Activated naive CD8-positive, alpha-beta T cell (primary cell): ENCODE measurements around the gene CYBRD1.
"Not testable (repeated sequence)": the region's sequence is repeated elsewhere in the genome, so short reads cannot be mapped to it uniquely, and the experiment has no call there.

Source experiments
- H3K27ac Mint-ChIP-seq: one replicate; pipeline ENCODE4 v1.8.0; 2021; ENCODE audit warnings: mixed read lengths
- H3K27me3 Mint-ChIP-seq: one replicate; pipeline ENCODE4 v1.8.0; 2021; ENCODE audit warnings: mixed read lengths
- H3K36me3 Mint-ChIP-seq: one replicate; pipeline ENCODE4 v1.8.0; 2021; ENCODE audit warnings: mixed read lengths
- H3K4me1 Mint-ChIP-seq: one replicate; pipeline ENCODE4 v1.8.0; 2021; ENCODE audit warnings: low read depth, mixed read lengths
- H3K4me3 Mint-ChIP-seq: one replicate; pipeline ENCODE4 v1.8.0; 2021; ENCODE audit warnings: mild to moderate bottlenecking, mixed read lengths
- H3K9me3 Mint-ChIP-seq: one replicate; pipeline ENCODE4 v1.8.0; 2021; ENCODE audit warnings: low read depth, mixed read lengths

The CYBRD1 gene, protein sequence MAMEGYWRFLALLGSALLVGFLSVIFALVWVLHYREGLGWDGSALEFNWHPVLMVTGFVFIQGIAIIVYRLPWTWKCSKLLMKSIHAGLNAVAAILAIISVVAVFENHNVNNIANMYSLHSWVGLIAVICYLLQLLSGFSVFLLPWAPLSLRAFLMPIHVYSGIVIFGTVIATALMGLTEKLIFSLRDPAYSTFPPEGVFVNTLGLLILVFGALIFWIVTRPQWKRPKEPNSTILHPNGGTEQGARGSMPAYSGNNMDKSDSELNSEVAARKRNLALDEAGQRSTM

GRCh38 chr2:171522052-171522787 is at the start of gene CYBRD1:
CYBRD1 (plus strand) TSS chr2:171522474; CDS start chr2:171522546, 72 bp downstream.
- H3K27ac Mint-ChIP-seq, result no peak within 1 kb of the TSS
- no peaks in the 10 kb centered on the region for H3K36me3 Mint-ChIP-seq
- H3K27me3 Mint-ChIP-seq, result peaks cover 28% of the 10 kb centered on the region
- H3K4me1 Mint-ChIP-seq, result peaks cover 12% of the 10 kb centered on the region
- peak within 1 kb of the TSS; percentile 85 for H3K4me3 Mint-ChIP-seq
- H3K9me3 Mint-ChIP-seq, result no peaks in the 10 kb centered on the region

DNA sequence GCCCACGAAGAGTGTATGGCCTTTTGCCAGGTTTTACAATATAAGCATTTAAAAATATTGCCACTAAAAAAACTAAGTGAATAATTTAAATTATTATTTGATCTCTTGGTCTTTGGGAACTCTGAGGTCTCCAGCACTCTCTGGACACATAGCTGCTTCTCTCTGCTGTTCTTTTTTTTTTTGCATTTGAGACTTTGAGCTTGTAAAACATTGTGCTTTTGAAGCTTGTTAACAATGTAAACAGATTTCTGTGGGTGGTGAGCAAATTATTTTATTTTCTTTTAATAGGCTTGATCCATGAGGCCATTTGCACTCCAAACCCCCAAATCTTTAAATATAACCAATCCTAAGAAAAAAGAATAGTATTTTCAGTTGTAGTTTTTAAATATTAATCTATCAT is 46.3 kb upstream of the CYBRD1 start:
- Mint-ChIP-seq H3K27ac (no peak overlapping the region), H3K36me3 (peaks cover 13% of the 10 kb centered on the region), H3K27me3 (no peaks in the 10 kb centered on the region), H3K9me3 (no peaks in the 10 kb centered on the region), H3K4me3 (no peak overlapping the region), H3K4me1 (peaks cover 3% of the 10 kb centered on the region)

GRCh38 chr2:171478345-171478744 is 43.9 kb upstream of the CYBRD1 start:
- Mint-ChIP-seq H3K9me3 (no peaks in the 10 kb centered on the region), H3K36me3 (peaks cover 16% of the 10 kb centered on the region), H3K27me3 (no peaks in the 10 kb centered on the region), H3K4me3 (no peak overlapping the region), H3K27ac (no peak overlapping the region), H3K4me1 (peaks cover 3% of the 10 kb centered on the region)

GRCh38 chr2:171479154-171479814 is 43.0 kb upstream of the CYBRD1 start:
- peaks cover 14% of the 10 kb centered on the region for H3K36me3 Mint-ChIP-seq
- H3K4me3 Mint-ChIP-seq, result no peak overlapping the region
- H3K27ac Mint-ChIP-seq, result no peak overlapping the region
- peaks cover 2% of the 10 kb centered on the region for H3K4me1 Mint-ChIP-seq
- no peaks in the 10 kb centered on the region for H3K9me3 Mint-ChIP-seq
- H3K27me3 Mint-ChIP-seq, result no peaks in the 10 kb centered on the region

- no peaks in the 10 kb centered on the region for H3K27me3 Mint-ChIP-seq
- H3K27ac Mint-ChIP-seq, result no peak overlapping the region
- no peak overlapping the region for H3K4me3 Mint-ChIP-seq
- H3K36me3 Mint-ChIP-seq, result peaks cover 12% of the 10 kb centered on the region
- H3K4me1 Mint-ChIP-seq, result peaks cover 10% of the 10 kb centered on the region
- H3K9me3 Mint-ChIP-seq, result no peaks in the 10 kb centered on the region
These were observed 41.4 kb upstream of the CYBRD1 start for GRCh38 chr2:171480908-171481307.

- Mint-ChIP-seq H3K4me1 (peaks cover 10% of the 10 kb centered on the region), H3K9me3 (no peaks in the 10 kb centered on the region), H3K27ac (no peak overlapping the region), H3K4me3 (no peak overlapping the region), H3K36me3 (peaks cover 22% of the 10 kb centered on the region), H3K27me3 (no peaks in the 10 kb centered on the region)
These were observed 40.0 kb upstream of the CYBRD1 start for GRCh38 chr2:171482308-171482707.

DNA sequence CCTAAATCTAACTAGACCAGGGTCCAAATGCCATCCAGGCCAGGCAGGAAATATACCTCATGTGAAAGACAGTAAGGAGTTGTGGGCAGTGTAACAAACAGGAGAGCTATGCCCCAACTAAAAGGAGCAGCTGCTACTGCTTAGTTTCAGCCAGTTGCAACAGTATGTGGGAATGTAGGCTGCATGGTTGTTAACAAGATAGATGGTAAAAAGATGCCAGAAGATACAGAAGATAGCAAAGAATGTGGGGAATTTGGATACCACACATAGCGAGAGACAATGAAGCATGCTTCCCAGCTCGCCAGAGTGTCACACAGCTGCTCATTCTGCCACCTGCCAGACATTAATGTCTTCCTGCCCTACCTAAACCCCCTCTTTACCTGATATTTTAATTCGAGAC is 39.4 kb upstream of the CYBRD1 start:
- H3K9me3 Mint-ChIP-seq, result peaks cover 1% of the 10 kb centered on the region
- no peaks in the 10 kb centered on the region for H3K27me3 Mint-ChIP-seq
- peaks cover 10% of the 10 kb centered on the region for H3K4me1 Mint-ChIP-seq
- peaks cover 24% of the 10 kb centered on the region for H3K36me3 Mint-ChIP-seq
- H3K27ac Mint-ChIP-seq, result no peak overlapping the region
- no peak overlapping the region for H3K4me3 Mint-ChIP-seq

GRCh38 chr2:171483793-171484192 is 38.5 kb upstream of the CYBRD1 start:
- Mint-ChIP-seq H3K4me3 (no peak overlapping the region), H3K27me3 (no peaks in the 10 kb centered on the region), H3K4me1 (peaks cover 10% of the 10 kb centered on the region), H3K9me3 (peaks cover 3% of the 10 kb centered on the region), H3K36me3 (peaks cover 30% of the 10 kb centered on the region), H3K27ac (no peak overlapping the region)

DNA sequence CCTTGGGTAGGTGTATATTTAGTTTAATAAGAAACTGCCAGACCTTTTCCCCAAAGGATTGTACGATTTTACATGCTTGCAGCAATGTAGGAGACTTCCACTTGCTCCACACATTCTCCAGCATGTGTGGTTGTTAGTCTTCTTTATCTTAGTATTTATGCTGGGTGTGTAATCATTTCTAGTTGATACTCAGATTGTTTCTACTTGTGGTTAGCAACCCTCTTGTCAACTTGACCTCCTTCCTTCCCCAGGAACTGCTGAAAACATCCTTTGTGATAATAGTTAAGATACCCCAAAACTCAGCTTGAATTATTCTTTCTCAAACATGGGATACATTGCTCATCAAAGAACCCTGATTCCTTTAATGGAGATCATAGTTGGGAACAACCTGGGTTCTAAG is 37.2 kb upstream of the CYBRD1 start:
- Mint-ChIP-seq H3K36me3 (peaks cover 35% of the 10 kb centered on the region), H3K4me1 (peaks cover 10% of the 10 kb centered on the region), H3K9me3 (peaks cover 3% of the 10 kb centered on the region), H3K4me3 (no peak overlapping the region), H3K27ac (no peak overlapping the region), H3K27me3 (no peaks in the 10 kb centered on the region)

DNA sequence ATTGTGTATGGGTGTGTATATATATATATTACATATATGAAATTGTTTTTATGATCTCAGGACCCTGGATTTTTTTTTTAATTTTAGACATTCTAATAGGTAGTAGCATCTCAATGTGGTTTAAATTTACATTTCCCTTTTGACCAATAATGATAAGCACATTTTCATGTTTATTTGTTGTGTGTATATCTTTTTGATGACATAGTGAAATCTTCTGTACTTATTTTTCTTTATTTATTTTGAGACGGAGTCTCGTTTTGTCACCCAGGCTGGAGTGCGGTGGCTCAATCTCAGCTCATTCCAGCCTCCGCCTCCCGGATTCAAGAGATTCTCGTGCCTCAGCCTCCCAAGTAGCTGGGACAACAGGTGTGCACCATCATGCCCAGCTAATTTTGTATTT is 35.1 kb upstream of the CYBRD1 start:
- Mint-ChIP-seq H3K4me3 (no peak overlapping the region), H3K4me1 (peaks cover 10% of the 10 kb centered on the region), H3K27me3 (no peaks in the 10 kb centered on the region), H3K27ac (no peak overlapping the region), H3K9me3 (peaks cover 3% of the 10 kb centered on the region), H3K36me3 (peaks cover 38% of the 10 kb centered on the region)

- Mint-ChIP-seq H3K27me3 (no peaks in the 10 kb centered on the region), H3K4me1 (peaks cover 10% of the 10 kb centered on the region), H3K9me3 (peaks cover 3% of the 10 kb centered on the region), H3K4me3 (no peak overlapping the region), H3K36me3 (peaks cover 38% of the 10 kb centered on the region), H3K27ac (no peak overlapping the region)
These were observed 34.4 kb upstream of the CYBRD1 start for GRCh38 chr2:171487803-171488259.

GRCh38 chr2:171490577-171490976 is 31.7 kb upstream of the CYBRD1 start:
- Mint-ChIP-seq H3K27ac (no peak overlapping the region), H3K4me1 (no peaks in the 10 kb centered on the region), H3K4me3 (no peak overlapping the region), H3K36me3 (peaks cover 30% of the 10 kb centered on the region), H3K9me3 (peaks cover 3% of the 10 kb centered on the region), H3K27me3 (no peaks in the 10 kb centered on the region)

GRCh38 chr2:171491292-171491691 is 31.0 kb upstream of the CYBRD1 start:
- H3K36me3 Mint-ChIP-seq, result peaks cover 29% of the 10 kb centered on the region
- H3K9me3 Mint-ChIP-seq, result peaks cover 4% of the 10 kb centered on the region

DNA sequence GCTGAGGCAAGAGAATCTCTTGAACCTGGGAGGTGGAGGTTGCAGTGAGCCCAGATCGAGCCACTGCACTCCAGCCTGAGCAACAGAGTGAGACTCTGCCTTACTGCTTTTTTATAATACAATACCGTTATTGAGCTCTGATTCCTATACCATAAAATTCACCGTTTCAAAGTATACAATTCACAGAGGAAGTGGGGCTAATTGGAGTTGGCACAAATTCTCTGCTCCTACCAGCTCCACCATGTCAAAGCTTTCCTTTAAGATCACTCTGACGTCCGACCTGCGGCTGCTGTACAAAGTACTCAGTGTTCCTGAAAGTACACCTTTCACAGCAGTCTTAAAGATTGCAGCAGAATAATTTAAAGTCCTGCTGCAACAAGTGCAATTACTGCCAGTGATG is 29.6 kb upstream of the CYBRD1 start:
- no peaks in the 10 kb centered on the region for H3K4me1 Mint-ChIP-seq
- no peak overlapping the region for H3K27ac Mint-ChIP-seq
- H3K4me3 Mint-ChIP-seq, result no peak overlapping the region
- peaks cover 27% of the 10 kb centered on the region for H3K36me3 Mint-ChIP-seq
- no peaks in the 10 kb centered on the region for H3K27me3 Mint-ChIP-seq
- H3K9me3 Mint-ChIP-seq, result peaks cover 10% of the 10 kb centered on the region

More at GRCh38 chr2:171491292-171491691, 31.0 kb upstream of the CYBRD1 start:
- H3K4me3 Mint-ChIP-seq, result no peak overlapping the region
- H3K4me1 Mint-ChIP-seq, result no peaks in the 10 kb centered on the region
- no peaks in the 10 kb centered on the region for H3K27me3 Mint-ChIP-seq
- H3K27ac Mint-ChIP-seq, result no peak overlapping the region

GRCh38 chr2:171497664-171498063 is 24.6 kb upstream of the CYBRD1 start:
- peaks cover 10% of the 10 kb centered on the region for H3K36me3 Mint-ChIP-seq
- H3K27ac Mint-ChIP-seq, H3K27me3 Mint-ChIP-seq, H3K9me3 Mint-ChIP-seq, H3K4me3 Mint-ChIP-seq, H3K4me1 Mint-ChIP-seq: not testable (repeated sequence)
